ENCODE results near the gene FRMD4A.

The FRMD4A gene

DNA sequence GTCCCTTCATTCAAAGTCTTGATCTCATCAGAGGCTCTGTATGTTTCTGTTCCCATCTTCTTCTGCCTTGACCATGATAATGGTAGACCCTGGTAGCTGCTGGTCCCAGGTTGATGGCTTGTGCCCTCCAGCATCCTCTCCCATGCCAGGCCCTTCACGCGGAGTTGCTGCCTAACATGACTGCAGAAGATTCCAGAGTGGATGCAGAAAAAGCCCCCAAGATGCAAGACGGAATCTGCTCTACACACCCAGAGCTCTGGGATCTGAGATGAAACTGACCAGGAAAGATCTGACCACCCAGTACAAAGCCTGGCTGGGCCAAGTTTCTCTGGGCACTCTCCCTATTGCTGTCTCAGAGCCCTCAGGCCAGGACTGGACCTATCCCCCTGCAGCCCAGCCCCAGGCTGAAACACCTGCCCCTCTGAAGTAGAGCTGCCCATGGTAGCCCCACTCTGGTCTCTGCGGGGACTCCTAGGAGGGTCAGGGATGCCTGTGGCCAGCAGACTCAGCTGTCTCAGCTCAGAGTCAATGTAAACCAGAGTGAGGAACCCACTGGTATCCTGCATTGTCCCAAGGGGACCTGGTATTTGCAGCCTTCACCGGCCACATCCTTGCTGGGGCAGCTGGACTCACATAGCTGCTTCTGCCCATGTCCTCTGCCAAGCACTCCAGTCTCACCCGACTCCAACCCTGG lies 9.5 kb upstream of the FRMD4A start:
- DNase-seq: no peak

DNA sequence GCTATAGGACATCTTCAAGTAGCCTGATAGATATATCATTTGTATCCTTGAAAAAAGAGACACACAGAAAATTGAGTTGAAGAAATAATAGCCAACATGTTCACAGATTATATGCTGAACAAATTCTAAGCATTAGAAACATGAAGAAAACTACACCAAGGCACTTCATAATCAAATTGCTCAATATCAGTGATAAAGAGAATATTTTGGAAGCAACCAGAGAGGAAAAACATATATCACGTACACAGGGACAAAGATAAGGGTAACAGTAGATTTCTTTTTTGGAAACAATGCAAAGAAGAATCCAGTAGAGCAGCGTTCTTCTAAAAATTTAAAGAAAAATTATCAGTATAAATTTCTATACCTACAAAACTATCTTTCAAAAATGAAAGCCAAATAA lies 6.0 kb upstream of the FRMD4A start:
- DNase-seq: no peak

- DNase-seq: no peak
Observed at GRCh38 chr10:14334771-14335170, 4.0 kb upstream of the FRMD4A start.

- DNase-seq: no peak
Observed at GRCh38 chr10:14333606-14334005, 2.9 kb upstream of the FRMD4A start.

- DNase-seq: no peak
Observed at GRCh38 chr10:14332903-14333302, 2.2 kb upstream of the FRMD4A start.

DNA sequence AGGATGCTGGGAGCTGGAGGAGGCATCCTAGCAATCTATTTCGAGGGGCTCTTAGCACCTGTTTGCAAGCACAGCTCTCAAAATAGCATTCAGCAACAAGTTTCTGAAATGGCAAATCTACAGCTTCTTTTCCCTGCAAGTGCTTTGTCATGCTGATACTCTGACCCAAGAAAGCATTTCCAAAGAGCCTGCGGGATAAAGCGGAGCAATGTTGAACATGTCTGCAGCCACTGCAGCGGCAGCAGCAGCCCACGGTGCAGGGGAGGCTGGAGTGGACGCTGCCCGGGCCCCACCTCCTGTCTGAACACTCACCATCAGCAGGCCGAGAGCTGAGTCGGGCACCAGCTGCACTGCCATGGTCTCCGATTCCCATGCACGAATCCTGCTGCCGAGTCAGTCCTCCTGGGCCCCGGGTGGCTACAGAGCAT lies 964 bp downstream of the FRMD4A start:
- DNase-seq: peak; percentile 6

GRCh38 chr10:14328881-14329672 lies 1.6 kb downstream of the FRMD4A start:
- DNase-seq: no peak

DNA sequence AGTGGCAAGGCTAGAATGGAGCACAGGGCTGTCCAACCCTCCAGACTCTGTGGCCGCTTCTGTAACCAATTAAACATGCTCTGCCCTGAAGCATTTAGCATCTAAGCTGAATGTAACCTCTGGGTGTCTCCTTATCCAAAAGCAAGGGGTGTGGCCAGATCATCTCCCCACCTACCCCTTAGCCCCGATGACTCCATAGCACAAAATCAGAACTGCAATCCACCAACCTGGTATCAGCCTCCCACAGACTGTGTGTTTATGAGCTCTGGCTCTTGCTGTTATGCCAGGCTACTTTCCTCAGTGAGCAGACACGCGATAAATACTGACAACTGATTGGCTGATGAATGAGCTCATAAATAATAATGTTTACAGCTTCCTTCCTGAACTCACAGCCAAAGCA lies 3.2 kb downstream of the FRMD4A start:
- DNase-seq: no peak

GRCh38 chr10:14326581-14326980 lies 4.1 kb downstream of the FRMD4A start:
- DNase-seq: no peak

DNA sequence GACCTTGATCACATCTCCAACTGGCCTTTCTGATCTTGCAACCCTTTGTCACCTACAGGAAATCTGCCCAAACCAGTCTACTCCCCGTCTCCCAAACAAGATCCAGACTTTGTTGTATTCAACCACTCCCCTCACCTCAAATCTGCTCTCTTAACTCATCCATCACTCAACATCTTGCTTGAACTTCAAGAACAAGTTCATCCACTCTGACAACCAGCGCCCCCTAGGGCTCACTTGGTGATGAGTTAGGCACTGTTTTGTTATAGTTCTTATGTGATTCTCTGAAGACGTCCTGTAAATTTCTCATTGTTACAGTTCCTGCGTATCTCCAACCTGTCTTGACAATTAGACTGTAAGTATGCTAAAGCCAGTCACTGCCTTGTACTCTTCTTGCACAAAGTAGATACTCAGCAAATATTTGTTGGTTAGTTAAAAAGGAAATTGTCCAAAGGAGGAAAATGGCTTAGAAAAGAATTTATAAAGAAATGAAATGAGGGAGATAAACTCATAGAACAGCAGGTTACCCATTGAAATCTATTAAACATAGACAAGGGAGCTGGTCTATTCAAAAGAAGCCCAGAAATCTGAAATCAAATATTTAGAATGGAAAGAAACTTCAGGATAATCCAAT lies 5.3 kb downstream of the FRMD4A start:
- no peak for DNase-seq

GRCh38 chr10:14322526-14323188 lies 8.1 kb downstream of the FRMD4A start:
- DNase-seq: no peak

GRCh38 chr10:14318007-14318406 lies 12.7 kb downstream of the FRMD4A start:
- no peak for DNase-seq

- DNase-seq: no peak
Observed at GRCh38 chr10:14312014-14312413, 18.7 kb downstream of the FRMD4A start.

GRCh38 chr10:14311206-14311957 lies 19.3 kb downstream of the FRMD4A start:
- DNase-seq: no peak

- DNase-seq: no peak
Observed at GRCh38 chr10:14309593-14309992, 21.1 kb downstream of the FRMD4A start.

GRCh38 chr10:14306190-14306589 lies 24.5 kb downstream of the FRMD4A start:
- DNase-seq: no peak

- no peak for DNase-seq
Observed at GRCh38 chr10:14304046-14304445, 26.7 kb downstream of the FRMD4A start.

DNA sequence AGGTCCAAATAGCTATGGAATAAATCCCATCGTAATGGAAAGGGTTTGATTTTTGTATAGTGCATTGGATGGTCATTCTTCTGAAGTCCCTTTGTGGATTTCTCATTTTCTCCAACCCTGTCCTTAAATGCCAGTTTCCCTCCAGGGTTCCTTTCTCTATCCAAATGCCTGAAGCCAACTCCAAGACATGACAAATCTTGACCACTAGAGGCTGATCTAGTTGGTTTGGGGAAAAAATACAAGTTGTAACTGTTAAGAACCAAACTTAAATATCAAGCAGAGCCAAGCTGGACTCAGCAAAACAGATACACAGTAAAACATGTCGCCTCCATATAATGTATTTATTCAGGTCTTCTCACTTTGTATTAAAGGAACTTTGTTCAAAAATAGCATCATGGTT lies 28.7 kb downstream of the FRMD4A start:
- no peak for DNase-seq

GRCh38 chr10:14299556-14299955 lies 31.2 kb downstream of the FRMD4A start:
- DNase-seq: no peak

DNA sequence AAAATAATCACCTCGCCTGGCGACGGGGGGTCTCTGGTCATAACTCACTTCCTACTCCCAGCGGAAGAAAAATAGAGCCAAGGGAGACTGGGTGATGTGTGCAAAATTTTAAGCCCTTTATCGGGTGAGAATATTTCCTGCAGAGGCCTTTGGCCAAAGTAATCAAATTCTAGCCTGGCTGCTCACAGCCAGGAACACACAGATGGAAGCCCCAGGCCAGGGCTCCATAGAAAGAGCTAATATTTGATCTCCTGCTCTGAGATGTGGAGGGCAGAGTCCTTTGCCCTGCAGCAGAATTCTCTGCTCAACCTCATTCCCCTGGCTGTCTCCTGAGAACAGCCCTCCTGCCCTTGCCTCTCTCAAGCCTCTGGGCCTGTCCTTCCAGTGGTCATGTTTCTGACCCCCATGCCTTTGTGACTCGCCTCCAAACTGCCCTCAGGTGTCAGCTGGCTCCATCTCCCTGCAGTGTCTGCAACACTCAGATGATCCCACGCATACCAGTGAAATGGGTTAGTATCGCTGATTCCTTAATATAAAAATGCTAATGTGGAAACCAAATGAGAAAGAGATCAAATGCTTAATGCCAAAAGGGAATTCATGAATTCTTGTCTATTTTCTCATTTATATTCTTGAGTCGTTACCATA lies 34.5 kb downstream of the FRMD4A start:
- no peak for DNase-seq

GRCh38 chr10:14294347-14295059 lies 36.2 kb downstream of the FRMD4A start:
- peak; percentile 10 for DNase-seq

DNA sequence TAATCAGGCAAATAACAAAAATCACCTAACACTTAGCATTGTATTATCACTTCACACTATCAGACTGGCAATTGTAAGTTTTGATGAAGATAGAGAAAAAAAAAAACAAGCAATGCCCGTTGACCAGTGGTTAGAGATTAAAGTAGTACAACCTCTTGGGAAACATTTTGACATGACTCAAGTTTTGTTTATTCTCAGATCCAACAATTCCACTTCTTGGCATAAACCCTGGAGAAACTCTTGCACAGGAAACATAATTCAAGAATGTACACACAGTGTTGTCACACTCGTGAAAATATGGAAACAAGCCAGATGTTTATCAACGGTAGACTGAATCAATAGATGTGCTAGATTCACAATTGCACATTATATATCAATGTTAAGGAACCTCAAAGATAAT lies 37.2 kb downstream of the FRMD4A start:
- no peak for DNase-seq

All from NCI-H2227 treated with DMSO at 0.1 percent for 48 hours (cell line).